GM21737 (cell line): ENCODE data around the gene KSR1.

Source experiments
- ATAC-seq: cut with Tn5 transposase; IDR thresholded peaks from one replicate; pipeline ENCODE4 v1.9.1; 2021; ENCODE audit warnings: mild to moderate bottlenecking, moderate library complexity; ENCODE audit not compliant: unreplicated experiment

KSR1 gene

GRCh38 chr17:27532269-27533263, 76.3 kb downstream of the KSR1 start:
- no peak for ATAC-seq

DNA sequence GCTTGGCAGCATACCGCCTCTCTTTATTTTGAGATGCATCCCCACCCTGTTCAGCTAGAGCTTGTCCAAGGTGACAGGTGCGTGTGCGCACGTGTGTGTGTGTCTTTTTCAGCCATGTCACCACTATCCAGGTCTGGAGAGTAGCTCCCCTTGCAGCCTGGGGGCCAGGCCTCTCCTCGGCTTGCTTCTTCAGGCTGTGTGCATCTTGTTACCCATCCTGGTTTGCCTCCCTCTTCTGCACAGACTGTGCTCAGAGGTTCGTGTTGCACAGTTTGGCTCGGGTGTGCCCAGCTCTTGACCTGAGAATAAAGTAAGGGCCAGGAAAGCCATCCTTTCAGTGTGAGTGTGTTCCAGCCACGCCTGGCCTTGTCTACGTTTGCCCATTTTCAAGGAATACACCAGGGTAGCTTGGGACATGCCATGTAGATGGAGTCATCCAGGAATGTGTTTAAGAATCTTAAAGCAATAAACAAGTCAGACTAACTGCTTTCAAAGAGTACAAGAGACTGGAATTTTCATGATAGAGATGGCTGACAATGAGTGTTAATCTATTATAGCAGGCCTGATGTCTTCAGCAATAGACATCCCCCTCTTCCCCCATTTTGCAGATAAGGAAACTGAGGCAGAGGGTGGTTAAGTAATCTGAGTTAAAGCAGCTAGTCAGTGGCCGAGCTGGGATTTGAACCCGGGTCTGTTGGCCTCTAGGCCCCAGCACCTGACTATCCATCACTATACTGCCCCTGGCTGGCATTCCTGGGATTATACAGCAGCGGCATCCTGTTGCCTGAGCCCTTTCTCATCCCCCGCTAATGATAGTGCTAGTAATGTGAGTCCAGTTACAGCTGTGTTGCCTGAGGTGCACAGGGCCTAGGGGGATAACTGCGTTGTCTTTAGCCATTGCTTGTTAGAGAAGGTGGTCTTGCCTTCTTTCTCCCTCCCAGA, 77.9 kb downstream of the KSR1 start:
- no peak for ATAC-seq

GRCh38 chr17:27535178-27535928, 79.1 kb downstream of the KSR1 start:
- ATAC-seq: no peak

DNA sequence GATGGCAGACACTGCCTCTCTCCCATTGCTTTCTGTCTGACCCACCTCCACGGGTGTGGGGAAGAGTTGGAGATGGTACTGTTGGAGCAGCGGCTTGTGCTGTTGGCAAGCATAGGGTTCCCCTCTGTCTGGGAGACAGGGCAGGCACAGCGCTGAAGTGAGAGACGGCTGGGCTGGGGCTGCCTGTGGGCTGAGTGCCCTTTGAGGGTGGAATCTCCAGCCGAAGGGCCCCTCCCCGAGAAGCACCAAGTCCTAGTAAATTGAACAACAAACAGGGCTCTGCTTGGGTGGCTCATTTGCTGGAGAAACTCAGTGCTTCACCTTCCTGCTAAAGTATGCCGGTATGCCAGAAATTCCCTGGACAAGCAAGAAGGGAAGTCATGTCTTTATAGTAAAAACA, 79.7 kb downstream of the KSR1 start:
- ATAC-seq: no peak

- ATAC-seq: no peak
Measured at GRCh38 chr17:27536781-27537180, 80.5 kb downstream of the KSR1 start.

DNA sequence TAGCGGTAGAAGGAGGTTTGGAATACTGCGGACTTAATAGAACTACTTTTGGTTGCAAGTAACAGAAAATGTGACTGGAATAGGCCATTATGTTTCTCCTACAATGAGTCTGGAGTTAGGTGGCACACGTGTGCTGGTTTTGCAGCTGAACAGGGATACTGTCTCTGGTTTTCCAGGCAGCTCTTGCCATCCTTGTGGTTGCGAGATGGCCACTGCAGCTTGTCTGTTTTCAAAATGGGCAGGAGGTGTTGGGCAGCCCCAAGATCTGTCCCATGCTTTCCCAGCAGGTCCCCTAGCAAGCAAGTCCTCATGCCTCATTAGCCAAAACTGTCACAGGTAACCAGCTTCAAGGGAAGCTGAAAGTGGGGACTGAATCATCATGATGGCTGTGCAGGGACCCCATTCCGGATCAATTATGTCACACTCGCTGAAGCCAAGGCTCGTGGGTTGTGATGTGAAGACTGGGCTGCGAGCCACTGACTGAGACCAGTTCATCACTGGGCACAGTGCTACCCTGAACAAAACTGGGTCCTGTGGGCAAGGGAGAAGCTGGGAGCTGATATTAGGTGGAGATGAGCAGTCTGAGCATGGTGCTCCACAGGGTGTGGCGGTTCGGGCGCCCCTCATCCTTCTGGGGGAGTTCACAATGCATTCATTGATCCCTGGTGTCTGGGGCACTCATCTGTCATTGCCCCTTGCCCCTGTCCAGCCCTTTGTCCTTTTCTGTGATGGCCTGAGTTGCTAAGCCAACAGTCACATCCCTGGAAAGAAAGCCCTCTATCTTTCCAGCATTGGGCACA, 82.1 kb downstream of the KSR1 start:
- ATAC-seq: no peak

DNA sequence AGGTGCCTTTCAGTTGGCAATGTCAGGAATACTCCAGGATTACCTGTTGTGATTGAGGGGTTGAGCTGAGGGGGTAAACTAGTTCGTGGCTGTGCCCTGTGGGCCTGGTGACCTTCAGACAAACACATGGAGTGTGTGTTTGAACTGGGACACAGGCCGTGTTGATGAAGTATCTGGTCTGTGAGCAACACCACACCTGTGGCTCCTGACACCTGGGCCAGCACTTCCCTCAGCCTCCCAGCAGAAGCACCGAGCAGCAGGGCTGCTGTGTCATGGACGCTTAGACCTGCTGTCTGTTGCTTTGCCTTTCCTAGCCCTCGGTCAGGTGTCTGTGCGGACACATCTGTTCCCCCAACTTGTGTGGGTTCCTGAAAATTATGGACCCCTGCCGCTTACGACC, 82.9 kb downstream of the KSR1 start:
- ATAC-seq: no peak

- ATAC-seq: no peak
Measured at GRCh38 chr17:27539794-27540317, 83.6 kb downstream of the KSR1 start.

GRCh38 chr17:27540318-27541101, 84.3 kb downstream of the KSR1 start:
- ATAC-seq: no peak

- no peak for ATAC-seq
Measured at GRCh38 chr17:27541301-27542023, 85.2 kb downstream of the KSR1 start.

GRCh38 chr17:27542841-27543463, 86.7 kb downstream of the KSR1 start:
- no peak for ATAC-seq

GRCh38 chr17:27543464-27543856, 87.2 kb downstream of the KSR1 start:
- no peak for ATAC-seq

DNA sequence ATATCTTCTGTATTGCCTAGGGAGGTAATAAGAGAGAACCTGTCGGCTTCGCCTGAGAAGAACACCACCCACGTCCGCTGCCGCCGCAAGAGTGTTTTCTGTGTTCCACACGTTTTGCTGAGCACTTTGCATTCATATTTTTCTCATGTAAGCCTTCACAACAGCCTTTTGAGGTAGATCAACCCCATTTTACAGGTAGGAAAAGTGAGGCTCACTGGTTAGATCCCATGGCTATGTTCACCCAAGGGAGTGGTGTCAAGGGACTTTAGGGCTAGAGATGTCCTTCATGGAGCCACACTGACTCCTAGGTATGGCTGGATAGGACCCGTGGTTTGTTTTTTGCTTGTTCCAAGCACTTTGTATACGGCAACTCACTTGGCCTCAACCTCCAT, 87.7 kb downstream of the KSR1 start:
- ATAC-seq: no peak

DNA sequence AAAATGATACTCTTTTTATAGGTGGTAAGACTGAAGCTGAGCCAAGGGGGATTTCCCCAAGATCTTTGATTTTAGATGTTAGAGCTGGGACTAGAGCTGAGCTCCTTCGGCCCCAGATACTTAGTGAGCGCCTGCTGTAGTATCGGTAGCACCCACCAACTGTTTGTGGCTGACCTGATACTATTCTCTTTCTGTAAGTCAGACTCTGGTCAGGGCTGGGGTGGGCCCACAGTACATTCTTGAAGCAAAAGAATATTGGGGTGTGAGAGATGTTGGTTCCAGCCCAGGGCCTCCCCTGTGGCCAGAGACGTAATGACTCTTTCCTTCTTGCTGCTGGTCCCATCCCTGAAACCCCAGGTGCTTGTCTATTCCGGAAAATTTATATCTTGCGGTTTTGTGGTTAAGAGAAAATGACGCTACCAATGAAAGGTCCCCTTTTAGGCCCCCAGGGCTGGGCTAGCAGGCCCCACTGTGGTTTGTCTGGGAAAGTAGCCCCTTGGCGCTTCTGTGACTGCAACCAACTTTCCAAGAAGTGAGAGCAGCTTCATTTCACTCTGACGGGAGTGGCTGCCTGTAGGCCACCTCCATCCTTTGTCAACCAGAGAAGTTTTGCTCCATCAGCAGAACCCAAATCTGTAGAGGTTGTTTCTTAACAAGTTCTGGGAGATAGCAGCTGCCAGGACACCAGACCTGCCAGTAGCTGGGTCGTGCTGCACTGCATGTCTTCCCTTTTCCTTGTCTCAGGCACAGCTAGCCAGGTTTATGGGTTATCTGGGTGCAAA, 88.3 kb downstream of the KSR1 start:
- peak; percentile 78 for ATAC-seq

DNA sequence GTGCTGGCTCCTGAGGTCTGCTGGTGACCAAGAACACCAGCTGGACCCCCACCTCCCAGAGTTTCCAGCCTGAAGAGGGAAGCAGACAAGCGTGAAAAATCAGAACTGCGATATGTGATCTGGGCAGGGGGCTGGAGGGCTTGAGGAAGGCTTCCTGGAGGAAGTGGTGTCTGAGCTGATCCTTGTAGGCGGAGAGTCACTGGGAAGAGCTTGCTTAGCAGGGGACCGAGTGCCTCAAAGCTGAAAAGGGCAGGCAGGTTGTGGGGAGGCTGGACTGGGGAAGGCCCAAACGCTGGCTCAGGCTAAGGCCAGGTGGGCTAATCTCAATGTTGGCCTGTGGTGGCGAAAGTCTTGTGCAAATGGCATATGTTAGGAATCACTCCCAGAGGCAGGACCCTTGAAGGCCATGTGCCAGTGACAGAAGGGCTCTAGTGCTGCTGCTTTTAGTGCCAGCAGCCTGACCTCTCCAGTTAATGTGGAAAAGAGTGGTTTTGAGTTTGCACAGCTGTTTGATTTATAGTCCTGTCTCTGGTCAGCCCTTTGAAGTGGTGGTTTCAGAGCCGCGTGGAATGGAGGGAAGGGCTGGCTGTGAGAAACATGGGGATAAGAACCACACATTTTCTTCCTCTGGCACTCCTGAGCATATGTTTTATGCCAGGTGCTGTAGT, 89.4 kb downstream of the KSR1 start:
- ATAC-seq: no peak

DNA sequence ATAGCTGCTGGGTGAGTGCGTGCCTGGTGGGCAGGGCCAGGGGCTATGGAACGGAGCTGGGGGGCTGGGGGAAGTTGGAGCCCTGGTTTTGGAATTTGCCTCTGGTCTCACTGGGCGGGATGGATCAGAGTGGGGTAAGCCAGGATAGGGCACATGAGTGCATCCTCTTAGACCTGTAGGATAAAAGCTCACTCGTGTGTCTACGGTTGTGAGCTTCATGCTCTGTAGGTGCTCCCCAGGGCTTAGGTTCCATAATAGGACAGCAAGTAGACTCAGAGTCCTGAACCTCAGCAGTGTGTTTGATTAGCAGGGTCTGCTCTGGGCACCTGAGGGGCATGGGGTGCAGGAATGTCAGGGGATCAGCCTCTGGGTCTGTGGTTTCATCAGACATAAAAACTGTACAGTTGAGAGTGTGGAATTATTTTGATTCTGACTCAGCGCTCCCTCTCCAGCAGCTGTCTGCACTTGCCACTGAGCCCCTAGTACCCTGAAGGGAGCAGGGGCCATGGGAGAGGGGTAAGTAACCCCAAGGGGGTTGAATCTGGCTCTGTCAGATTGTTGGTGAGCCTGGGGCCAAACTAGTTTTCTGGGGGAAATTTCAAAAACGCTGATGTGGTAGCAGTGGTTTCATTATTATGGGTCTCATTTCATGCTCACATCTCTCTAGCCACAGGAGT, 90.5 kb downstream of the KSR1 start:
- no peak for ATAC-seq
